ENCODE measurements around the gene COPB2. TPM values are rescaled to one million over a fixed set of nuclear protein-coding genes. Genes with fewer than 3 reads are reported as not detected.

Gene COPB2
- total and polyA plus RNA-seq, 2 donors (not counting 1 experiment from before 2014, with no cell fraction given), result 15.9 to 75.4 TPM

GRCh38 chr3:139326131-139326530 is 63.3 kb downstream of the COPB2 start:
- Histone ChIP-seq H3K9ac (ENCODE audit: low read length) (no peak overlapping the region), H3K4me1 (ENCODE audit: control insufficient read depth in 2 of 2, insufficient read depth in 2 of 2, low read length in 2 of 2) (peaks cover 8 to 10% of the 10 kb centered on the region in 2 donors), H3K27me3 (replicated peaks in 1 of 4; ENCODE audit: control extremely low read depth in 1 of 4, control insufficient read depth in 3 of 4, insufficient read depth in 4 of 4, low read length in 3 of 4) (peaks cover 0 to 19% (median 9%) of the 10 kb centered on the region in 4 experiments), H3K4me3 (ENCODE audit: control extremely low read depth in 1 of 5, extremely low read depth in 1 of 5, insufficient read depth in 1 of 5, low read depth in 2 of 5, low read length in 4 of 5) (no peak overlapping the region), H3K36me3 (replicated peaks in 1 of 2; ENCODE audit: control extremely low read depth in 1 of 2, control insufficient read depth in 1 of 2, extremely low read depth in 1 of 2, insufficient read depth in 2 of 2, low read length in 1 of 2) (no peaks in the 10 kb centered on the region), H3K79me2 (ENCODE audit: control insufficient read depth, insufficient read depth, low read length) (no peaks in the 10 kb centered on the region), H2AFZ (ENCODE audit: insufficient read depth, low read depth, low read length, poor library complexity, severe bottlenecking) (no peak overlapping the region), H4K20me1 (ENCODE audit: control insufficient read depth, insufficient read depth, low read length, poor library complexity, severe bottlenecking) (no peaks in the 10 kb centered on the region), H3K27ac (ENCODE audit: low read length in 2 of 2) (no peak overlapping the region), H3K4me2 (replicated peaks; ENCODE audit: low read depth, low read length, poor library complexity, severe bottlenecking) (no peak overlapping the region), H3K9me3 (ENCODE audit: control extremely low read depth in 1 of 3, control insufficient read depth in 2 of 3, insufficient read depth in 1 of 3, low read length in 2 of 3) (no peaks in the 10 kb centered on the region)
- intact Hi-C loops (cut with micrococcal nuclease), result no loop called here
- TF ChIP-seq CTCF (IDR thresholded peaks at IDR 0.05) (no peak), EZH2 (IDR thresholded peaks at IDR 0.05; ENCODE audit: borderline replicate concordance, insufficient read depth, low read depth, low read length, poor library complexity, severe bottlenecking) (no peak)
- ATAC-seq (ENCODE audit: low read depth) (no peak), DNase-seq (no peak)
- Mint-ChIP-seq H3K4me1 (peaks cover 12% of the 10 kb centered on the region), H3K9me3 (ENCODE audit: insufficient read depth) (no peaks in the 10 kb centered on the region), H3K27ac (no peak overlapping the region), H3K4me3 (no peak overlapping the region), H3K27me3 (peaks cover 24% of the 10 kb centered on the region)
- POLR2A ChIA-PET, result no interaction called here
- 75% methylated on average over 1 of the region's 5 CpGs for WGBS (ENCODE audit: insufficient coverage)
- CTCF ChIA-PET, result interaction anchor here (0.9 kb wide), 1 partner anchor 411 kb away, joined by 3 read pairs; no protein-coding TSS in a partner anchor

- no peak overlapping the region for H3K27ac Mint-ChIP-seq
- peaks cover 22% of the 10 kb centered on the region for H3K27me3 Mint-ChIP-seq
- intact Hi-C loops (cut with micrococcal nuclease), result no loop called here
- ChIA-PET CTCF (no interaction called here), POLR2A (no interaction called here)
- no peak for TF ChIP-seq EZH2 (IDR thresholded peaks at IDR 0.05; ENCODE audit: borderline replicate concordance, insufficient read depth, low read depth, low read length, poor library complexity, severe bottlenecking)
- no peak for TF ChIP-seq CTCF (IDR thresholded peaks at IDR 0.05)
- Histone ChIP-seq H3K9ac (ENCODE audit: low read length) (no peak overlapping the region), H2AFZ (ENCODE audit: insufficient read depth, low read depth, low read length, poor library complexity, severe bottlenecking) (no peak overlapping the region), H3K4me2 (replicated peaks; ENCODE audit: low read depth, low read length, poor library complexity, severe bottlenecking) (no peak overlapping the region), H3K79me2 (ENCODE audit: control insufficient read depth, insufficient read depth, low read length) (no peaks in the 10 kb centered on the region), H3K4me3 (ENCODE audit: control extremely low read depth in 1 of 5, extremely low read depth in 1 of 5, insufficient read depth in 1 of 5, low read depth in 2 of 5, low read length in 4 of 5) (no peak overlapping the region), H3K27ac (ENCODE audit: low read length in 2 of 2) (no peak overlapping the region), H3K36me3 (replicated peaks in 1 of 2; ENCODE audit: control extremely low read depth in 1 of 2, control insufficient read depth in 1 of 2, extremely low read depth in 1 of 2, insufficient read depth in 2 of 2, low read length in 1 of 2) (no peaks in the 10 kb centered on the region), H4K20me1 (ENCODE audit: control insufficient read depth, insufficient read depth, low read length, poor library complexity, severe bottlenecking) (no peaks in the 10 kb centered on the region), H3K4me1 (ENCODE audit: control insufficient read depth in 2 of 2, insufficient read depth in 2 of 2, low read length in 2 of 2) (peaks cover 8 to 10% of the 10 kb centered on the region in 2 donors), H3K27me3 (replicated peaks in 1 of 4; ENCODE audit: control extremely low read depth in 1 of 4, control insufficient read depth in 3 of 4, insufficient read depth in 4 of 4, low read length in 3 of 4) (peaks cover 0 to 14% (median 7%) of the 10 kb centered on the region in 4 experiments), H3K9me3 (ENCODE audit: control extremely low read depth in 1 of 3, control insufficient read depth in 2 of 3, insufficient read depth in 1 of 3, low read length in 2 of 3) (no peaks in the 10 kb centered on the region)
- WGBS (ENCODE audit: insufficient coverage), result 100% methylated on average over 3 of the region's 3 CpGs
- no peaks in the 10 kb centered on the region for H3K9me3 Mint-ChIP-seq (ENCODE audit: insufficient read depth)
- ATAC-seq (ENCODE audit: low read depth) (no peak), DNase-seq (no peak)
- H3K4me1 Mint-ChIP-seq, result peaks cover 12% of the 10 kb centered on the region
- no peak overlapping the region for H3K4me3 Mint-ChIP-seq
Measured at GRCh38 chr3:139325551-139325950, 63.9 kb downstream of the COPB2 start.

Measured in B cell (primary cell).